ENCODE data around the gene PER3. TPM values are rescaled to one million over a fixed set of nuclear protein-coding genes. Genes with fewer than 3 reads are reported as not detected.

Gene PER3
- total RNA-seq, 1 donor = 35.5 TPM

DNA sequence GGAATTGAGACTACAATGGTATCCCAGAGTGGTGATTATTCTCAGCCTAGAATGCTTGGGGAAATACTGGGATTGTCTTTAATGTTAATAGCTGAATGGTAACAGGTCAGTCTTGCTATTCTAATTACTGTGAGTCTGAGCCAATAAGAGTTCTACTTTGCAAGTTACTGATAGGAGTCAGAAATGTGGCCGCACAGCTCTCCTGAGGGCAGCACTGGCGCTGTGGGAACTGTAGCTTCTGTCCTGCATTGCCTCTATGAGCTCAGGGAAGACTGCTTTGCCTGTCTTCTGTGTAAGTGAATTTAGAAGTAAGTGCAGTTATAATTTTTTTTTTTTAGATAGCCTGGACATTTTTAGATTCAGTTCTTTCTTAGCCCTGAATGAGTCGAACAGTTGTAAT, 23.0 kb upstream of the PER3 start:
- DNase-seq (ENCODE audit: low read depth) = no peak
- TF ChIP-seq, protein P1, sequence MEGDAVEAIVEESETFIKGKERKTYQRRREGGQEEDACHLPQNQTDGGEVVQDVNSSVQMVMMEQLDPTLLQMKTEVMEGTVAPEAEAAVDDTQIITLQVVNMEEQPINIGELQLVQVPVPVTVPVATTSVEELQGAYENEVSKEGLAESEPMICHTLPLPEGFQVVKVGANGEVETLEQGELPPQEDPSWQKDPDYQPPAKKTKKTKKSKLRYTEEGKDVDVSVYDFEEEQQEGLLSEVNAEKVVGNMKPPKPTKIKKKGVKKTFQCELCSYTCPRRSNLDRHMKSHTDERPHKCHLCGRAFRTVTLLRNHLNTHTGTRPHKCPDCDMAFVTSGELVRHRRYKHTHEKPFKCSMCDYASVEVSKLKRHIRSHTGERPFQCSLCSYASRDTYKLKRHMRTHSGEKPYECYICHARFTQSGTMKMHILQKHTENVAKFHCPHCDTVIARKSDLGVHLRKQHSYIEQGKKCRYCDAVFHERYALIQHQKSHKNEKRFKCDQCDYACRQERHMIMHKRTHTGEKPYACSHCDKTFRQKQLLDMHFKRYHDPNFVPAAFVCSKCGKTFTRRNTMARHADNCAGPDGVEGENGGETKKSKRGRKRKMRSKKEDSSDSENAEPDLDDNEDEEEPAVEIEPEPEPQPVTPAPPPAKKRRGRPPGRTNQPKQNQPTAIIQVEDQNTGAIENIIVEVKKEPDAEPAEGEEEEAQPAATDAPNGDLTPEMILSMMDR (IDR thresholded peaks at IDR 0.05; ENCODE audit: insufficient read depth, low read length) = no peak
- H3K4me3 ChIP-seq (ENCODE audit: low read depth, low read length) = no peak overlapping the region

- H3K4me3 ChIP-seq (ENCODE audit: low read depth, low read length) = no peak overlapping the region
- TF ChIP-seq, protein P1 (IDR thresholded peaks at IDR 0.05; ENCODE audit: insufficient read depth, low read length) = no peak
- DNase-seq (ENCODE audit: low read depth) = no peak
Measured at GRCh38 chr1:7767176-7767575, 16.9 kb upstream of the PER3 start.

DNA sequence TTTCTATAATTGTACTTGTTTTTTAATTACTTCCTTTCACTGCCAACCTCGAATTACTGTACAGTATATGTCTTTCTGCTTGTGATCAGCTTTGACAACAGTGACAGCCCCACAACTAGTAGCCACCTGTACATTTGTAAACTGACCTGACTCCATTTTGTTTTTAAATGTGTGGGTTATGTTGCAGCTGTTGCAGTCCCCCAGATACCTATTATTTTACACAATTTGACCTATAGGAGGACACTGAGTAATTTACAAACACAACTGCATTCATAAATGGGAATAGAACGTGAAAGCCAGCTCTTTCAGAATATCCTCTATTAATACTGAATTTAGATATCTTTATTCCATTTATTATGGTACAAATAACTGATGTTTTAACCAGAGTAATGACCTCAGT, 15.5 kb upstream of the PER3 start:
- no peak for DNase-seq (ENCODE audit: low read depth)
- TF ChIP-seq, protein P1 (IDR thresholded peaks at IDR 0.05; ENCODE audit: insufficient read depth, low read length) = no peak
- no peak overlapping the region for H3K4me3 ChIP-seq (ENCODE audit: low read depth, low read length)

- H3K4me3 ChIP-seq (ENCODE audit: low read depth, low read length) = no peak overlapping the region
- TF ChIP-seq, protein P1 (IDR thresholded peaks at IDR 0.05; ENCODE audit: insufficient read depth, low read length) = no peak
- no peak for DNase-seq (ENCODE audit: low read depth)
Measured at GRCh38 chr1:7769673-7770412, 14.2 kb upstream of the PER3 start.

- no peak for DNase-seq (ENCODE audit: low read depth)
- TF ChIP-seq, protein P1 (IDR thresholded peaks at IDR 0.05; ENCODE audit: insufficient read depth, low read length) = no peak
- peak overlapping the region; percentile 89 for H3K4me3 ChIP-seq (ENCODE audit: low read depth, low read length)
Measured at GRCh38 chr1:7770669-7770996, 13.5 kb upstream of the PER3 start.

GRCh38 chr1:7770997-7771822, 12.9 kb upstream of the PER3 start, which contains the start of gene VAMP3:
Gene VAMP3 (plus strand): TSS chr1:7771296. CDS start chr1:7771384, 88 bp downstream.
- TF ChIP-seq, protein P1 (IDR thresholded peaks at IDR 0.05; ENCODE audit: insufficient read depth, low read length) = no peak
- H3K4me3 ChIP-seq (ENCODE audit: low read depth, low read length) = peak within 1 kb of the TSS; percentile 89
- DNase-seq (ENCODE audit: low read depth) = peak; percentile 68

All from fibroblast of the aortic adventitia (primary cell).